Natural killer cell treated with Interleukin-12 subunit alpha and Interleukin-12 subunit beta and Interleukin-15 and Interleukin-18, amount 100 ng/mL, for 72 hours (primary cell): Measurements from ENCODE around the gene EIF2D. TPM values are rescaled to one million over a fixed set of nuclear protein-coding genes. Genes with fewer than 3 reads are reported as not detected.
A peak's percentile ranks its signal among the peaks of the same experiment; 100 is the strongest.

Experiments used
- ATAC-seq, 2 donors: fragments of 150-1000 bp; cut with Tn5 transposase in 1 of 2; sonication (Bioruptor Pico), chemical (Tn5 transposase) in 1 of 2; 2 replicates each; pipeline ENCODE4 v1.10.0; 2021
- DNase-seq: peaks from one replicate; pipeline ENCODE4 v3.0.0; 2022; ENCODE audit warnings: low spot score
- H3K27ac Mint-ChIP-seq, 2 donors: 1 replicate in 1 of 2; 2 replicates in 1 of 2; pipeline ENCODE4 v1.8.0; 2022; ENCODE audit warnings: mixed read lengths in 2 of 2, mild to moderate bottlenecking in 1 of 2, moderate library complexity in 1 of 2
- H3K27me3 Mint-ChIP-seq, 2 donors: 1 replicate in 1 of 2; 2 replicates in 1 of 2; pipeline ENCODE4 v1.8.0; 2022; ENCODE audit warnings: mixed read lengths in 2 of 2
- H3K36me3 Mint-ChIP-seq: one replicate; pipeline ENCODE4 v1.8.0; 2022; ENCODE audit warnings: mixed read lengths
- H3K4me1 Mint-ChIP-seq, 2 donors: 1 replicate in 1 of 2; 2 replicates in 1 of 2; pipeline ENCODE4 v1.8.0; 2022; ENCODE audit warnings: low read depth in 2 of 2, mixed read lengths in 2 of 2, mild to moderate bottlenecking in 1 of 2
- H3K4me3 Mint-ChIP-seq: one replicate; pipeline ENCODE4 v1.8.0; 2022; ENCODE audit warnings: mixed read lengths
- H3K9me3 Mint-ChIP-seq: 2 replicates; pipeline ENCODE4 v1.8.0; 2022; ENCODE audit warnings: mixed read lengths
- total RNA-seq, 2 donors: library from RNA; stranded (reverse); gene quantifications; one replicate each; pipeline ENCODE4 v1.2.3, GENCODE V29; 2022

The EIF2D gene
- total RNA-seq, 2 donors from 2014 or later = 49.1 to 91.5 TPM

DNA sequence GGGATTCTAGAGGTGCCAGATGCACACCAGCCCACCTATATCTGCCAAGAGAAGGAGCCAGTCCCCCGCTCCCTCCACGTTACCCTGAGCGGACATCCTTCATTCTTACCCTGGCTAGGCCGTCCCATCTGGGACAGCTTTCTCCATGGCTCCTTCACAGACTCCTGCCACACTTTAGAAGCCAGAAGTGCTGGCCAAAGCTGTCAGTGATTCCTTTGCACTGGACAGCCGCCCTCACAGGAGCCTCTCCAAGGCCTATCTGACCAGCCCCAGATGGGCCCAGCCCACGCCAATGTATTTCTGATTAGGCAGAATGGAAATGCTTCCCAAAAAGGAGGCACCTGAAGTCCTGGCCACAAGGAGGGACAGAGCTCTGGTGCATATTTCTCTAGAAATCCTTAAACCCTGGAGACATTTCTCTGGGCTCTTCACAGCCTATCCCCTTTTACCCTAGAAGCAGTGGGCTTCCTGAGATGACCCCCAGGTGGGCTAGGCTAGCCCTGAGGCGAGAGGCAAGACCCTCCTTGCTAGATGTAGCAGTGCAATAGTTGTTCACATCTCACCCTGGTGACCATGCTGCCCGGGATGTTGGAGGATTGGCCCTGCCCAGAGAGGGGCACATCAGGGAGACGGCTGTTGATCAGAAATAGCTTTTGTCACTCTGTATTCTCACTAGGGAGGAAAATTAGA lies 60.8 kb downstream of the EIF2D start:
- ATAC-seq (no peak), DNase-seq (peak; percentile 26)
- H3K27ac Mint-ChIP-seq = peak overlapping the region; percentile 99 to 100
- peaks cover 2% of the 10 kb centered on the region for H3K9me3 Mint-ChIP-seq
- peaks cover 63 to 67% of the 10 kb centered on the region in 2 donors for H3K4me1 Mint-ChIP-seq
- H3K4me3 Mint-ChIP-seq = peak overlapping the region; percentile 82
- no peaks in the 10 kb centered on the region for H3K36me3 Mint-ChIP-seq
- H3K27me3 Mint-ChIP-seq = no peaks in the 10 kb centered on the region

DNA sequence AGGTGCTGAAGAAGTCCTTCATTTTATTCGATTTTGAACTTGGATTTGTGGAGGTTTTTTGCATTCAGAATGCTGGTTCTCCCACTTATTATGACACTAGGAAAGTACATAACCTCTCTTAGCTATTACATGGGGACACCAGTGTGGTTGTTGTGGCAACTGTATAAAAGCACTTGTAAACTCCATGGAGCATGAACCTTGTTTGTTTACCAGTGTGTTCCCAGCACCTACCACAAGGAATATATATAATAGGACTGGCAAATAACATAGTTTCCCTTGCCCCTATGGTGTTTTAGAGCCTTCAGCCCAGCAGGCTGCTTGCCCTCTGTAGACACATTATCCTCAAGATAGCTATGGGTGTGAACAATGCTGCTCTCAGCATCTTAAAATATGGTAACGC lies 61.8 kb downstream of the EIF2D start:
- no peaks in the 10 kb centered on the region for H3K36me3 Mint-ChIP-seq
- no peak overlapping the region for H3K4me3 Mint-ChIP-seq
- peak; percentile 22 for DNase-seq

GRCh38 chr1:206547104-206547503 lies 65.2 kb downstream of the EIF2D start:
- Mint-ChIP-seq H3K27me3 (no peaks in the 10 kb centered on the region), H3K36me3 (no peaks in the 10 kb centered on the region), H3K27ac (no peak overlapping the region), H3K9me3 (peaks cover 1% of the 10 kb centered on the region), H3K4me1 (peaks cover 36 to 40% of the 10 kb centered on the region in 2 donors), H3K4me3 (no peak overlapping the region)
- no peak for ATAC-seq
- DNase-seq = no peak

More for the DNA sequence above, 61.8 kb downstream of the EIF2D start:
- Mint-ChIP-seq H3K4me1 (peaks cover 58 to 61% of the 10 kb centered on the region in 2 donors), H3K27me3 (no peaks in the 10 kb centered on the region), H3K9me3 (peaks cover 2% of the 10 kb centered on the region), H3K27ac (peak overlapping the region in 1 of 2 donors; percentile 100)
- no peak for ATAC-seq

DNA sequence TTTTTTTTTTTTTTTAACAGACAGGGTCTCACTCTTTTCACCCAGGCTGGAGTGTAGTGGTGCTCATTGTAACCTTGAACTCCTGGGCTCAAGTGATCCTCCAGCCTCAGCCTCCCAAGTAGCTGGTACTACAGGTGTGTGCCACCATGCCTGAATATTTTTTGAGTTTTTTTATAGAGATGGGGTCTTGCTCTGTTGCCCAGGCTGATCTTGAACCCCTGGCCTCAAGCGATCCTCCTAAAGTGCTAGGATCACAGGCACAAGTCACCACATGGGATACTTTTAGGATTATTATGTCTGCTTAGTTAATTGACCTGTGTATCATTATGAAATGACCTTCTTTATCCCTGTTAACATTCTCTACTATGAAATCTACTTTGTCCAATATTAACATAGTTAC lies 66.9 kb downstream of the EIF2D start:
- H3K27me3 Mint-ChIP-seq = no peaks in the 10 kb centered on the region
- H3K4me1 Mint-ChIP-seq = peaks cover 23 to 34% of the 10 kb centered on the region in 2 donors
- ATAC-seq = no peak
- H3K9me3 Mint-ChIP-seq = no peaks in the 10 kb centered on the region
- H3K4me3 Mint-ChIP-seq = no peak overlapping the region
- DNase-seq = no peak
- peak overlapping the region in 1 of 2 donors; percentile 66 for H3K27ac Mint-ChIP-seq
- H3K36me3 Mint-ChIP-seq = no peaks in the 10 kb centered on the region

DNA sequence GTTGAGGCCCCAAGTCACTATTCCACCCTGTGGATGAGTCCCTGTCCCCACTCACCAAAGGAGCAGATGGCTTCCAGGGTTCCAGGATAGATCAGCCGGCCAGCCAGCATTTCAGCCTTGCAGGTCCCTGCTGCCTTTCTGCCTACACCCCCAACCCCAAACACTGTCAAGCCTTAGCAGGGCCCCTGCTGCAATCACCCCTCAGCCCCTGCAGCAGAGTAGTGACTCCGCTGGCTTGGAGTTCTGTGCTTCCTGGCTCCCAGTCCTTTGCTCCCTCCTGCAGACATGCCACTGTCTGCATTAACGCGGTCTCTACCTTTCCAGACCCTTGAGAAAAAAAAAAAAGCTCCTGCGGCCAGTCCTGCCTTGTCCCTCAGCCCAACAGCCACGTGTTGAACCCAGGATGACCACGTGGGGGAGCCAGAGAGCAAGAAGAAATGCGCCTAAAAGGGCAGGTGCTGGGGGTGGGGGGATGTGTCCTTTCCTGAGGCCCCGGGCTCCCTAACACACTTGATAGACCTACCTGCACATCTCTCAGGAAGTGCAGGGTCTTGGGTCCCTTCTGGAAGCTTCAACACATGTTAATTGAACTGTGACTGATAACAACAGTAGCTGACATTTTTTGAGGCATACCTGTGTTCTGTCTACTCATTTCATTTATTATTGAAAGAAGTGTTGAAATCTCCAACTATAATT lies 67.6 kb downstream of the EIF2D start:
- Mint-ChIP-seq H3K4me1 (peaks cover 16 to 30% of the 10 kb centered on the region in 2 donors), H3K27ac (peak overlapping the region in 1 of 2 donors; percentile 66), H3K27me3 (no peaks in the 10 kb centered on the region), H3K4me3 (no peak overlapping the region), H3K9me3 (no peaks in the 10 kb centered on the region), H3K36me3 (no peaks in the 10 kb centered on the region)
- peak; percentile 80 for DNase-seq
- ATAC-seq = peak; percentile 81 to 87

Other genes with a start within 250 kb of the EIF2D start
- 10 to 100 TPM; 50.8 to 53.3 TPM for gene IKBKE, start 142.0 kb downstream of the EIF2D start, total RNA-seq
- 100 to 1,000 TPM; 178 to 260 TPM for gene RASSF5, start 104.9 kb downstream of the EIF2D start, total RNA-seq
- gene DYRK3, start 23.1 kb upstream of the EIF2D start, total RNA-seq = 1 to 10 TPM; 5.6 to 8.8 TPM
- 100 to 1,000 TPM; 104 to 115 TPM for gene MAPKAPK2, start 72.4 kb upstream of the EIF2D start, total RNA-seq
- not detected for gene IL19, start 158.3 kb upstream of the EIF2D start, total RNA-seq
- gene IL10, start 160.0 kb upstream of the EIF2D start, total RNA-seq = under 1 TPM in 1 of 2 donors, not detected in 1; 0.95 TPM